ENCODE results near the gene CYB5D1. TPM values are rescaled to one million over a fixed set of nuclear protein-coding genes. Genes with fewer than 3 reads are reported as not detected.

The CYB5D1 gene
- total RNA-seq, 1 donor from 2014 or later = 14.0 TPM

- Mint-ChIP-seq H3K27ac (peak overlapping the region; percentile 91), H3K27me3 (no peaks in the 10 kb centered on the region), H3K4me3 (peak overlapping the region; percentile 77)
These were observed 27.0 kb downstream of the CYB5D1 start for GRCh38 chr17:7884581-7885366.

GRCh38 chr17:7885367-7886226 is 27.8 kb downstream of the CYB5D1 start:
- Mint-ChIP-seq H3K4me3 (peak overlapping the region; percentile 54), H3K4me1 (peaks cover 8% of the 10 kb centered on the region), H3K27ac (peak overlapping the region; percentile 63), H3K27me3 (no peaks in the 10 kb centered on the region), H3K9me3 (no peaks in the 10 kb centered on the region), H3K36me3 (ENCODE audit: low read depth) (peaks cover 15% of the 10 kb centered on the region)
- peak; percentile 85 for DNase-seq
- intact Hi-C loops (cut with micrococcal nuclease) = loop anchor here (5.0 kb wide), 2 partner anchors 47 to 198 kb away; partner anchors contain the start of genes CNTROB, TP53, TRAPPC1 and WRAP53

More at GRCh38 chr17:7884581-7885366, 27.0 kb downstream of the CYB5D1 start:
- H3K36me3 Mint-ChIP-seq (ENCODE audit: low read depth) = peaks cover 8% of the 10 kb centered on the region
- intact Hi-C loops (cut with micrococcal nuclease) = loop anchor here (5.0 kb wide), 2 partner anchors 48 to 197 kb away; partner anchors contain the start of genes CNTROB, TP53, TRAPPC1 and WRAP53
- H3K4me1 Mint-ChIP-seq = peaks cover 5% of the 10 kb centered on the region
- no peaks in the 10 kb centered on the region for H3K9me3 Mint-ChIP-seq
- DNase-seq = peak; percentile 80

- Mint-ChIP-seq H3K27ac (no peak overlapping the region), H3K4me3 (no peak overlapping the region), H3K4me1 (peaks cover 8% of the 10 kb centered on the region), H3K9me3 (no peaks in the 10 kb centered on the region), H3K27me3 (no peaks in the 10 kb centered on the region), H3K36me3 (ENCODE audit: low read depth) (peaks cover 22% of the 10 kb centered on the region)
- intact Hi-C loops (cut with micrococcal nuclease) = loop anchor here (1.0 to 5.0 kb wide), 5 partner anchors 29 to 199 kb away; partner anchors contain the start of genes CNTROB, NAA38, TP53 and TRAPPC1
- DNase-seq = peak; percentile 87
These were observed 28.6 kb downstream of the CYB5D1 start for GRCh38 chr17:7886227-7887037.

DNA sequence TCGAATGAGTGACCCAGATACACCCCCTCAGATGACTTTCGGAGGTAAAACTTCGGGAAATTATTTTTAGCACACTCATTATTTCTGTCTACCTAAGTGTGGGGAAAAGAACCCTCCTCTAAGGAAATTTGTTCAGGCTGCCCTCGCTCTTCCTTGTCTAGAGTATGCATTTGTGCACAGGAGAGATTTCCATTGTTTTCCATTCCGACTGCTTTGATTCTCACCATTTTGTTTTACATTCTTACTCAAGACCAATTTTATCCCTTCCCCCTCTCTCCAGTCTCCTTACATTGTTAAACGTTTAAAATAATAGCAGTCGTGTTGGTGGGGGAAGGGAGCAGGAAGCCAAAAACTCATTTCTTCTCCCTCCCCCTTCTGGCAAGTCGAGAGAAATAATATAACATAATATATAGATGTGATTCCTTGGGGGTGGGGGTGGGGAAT is 29.3 kb downstream of the CYB5D1 start:
- Mint-ChIP-seq H3K4me3 (no peak overlapping the region), H3K4me1 (peaks cover 8% of the 10 kb centered on the region), H3K36me3 (ENCODE audit: low read depth) (peaks cover 26% of the 10 kb centered on the region), H3K27me3 (no peaks in the 10 kb centered on the region), H3K27ac (no peak overlapping the region), H3K9me3 (no peaks in the 10 kb centered on the region)
- intact Hi-C loops (cut with micrococcal nuclease) = loop anchor here (1.0 to 5.0 kb wide), 5 partner anchors 28 to 200 kb away; partner anchors contain the start of genes CNTROB, NAA38, TP53 and TRAPPC1
- no peak for DNase-seq

- intact Hi-C loops (cut with micrococcal nuclease) = loop anchor here (1.0 to 5.0 kb wide), 5 partner anchors 28 to 200 kb away; partner anchors contain the start of genes CNTROB, NAA38, TP53 and TRAPPC1
These were observed 29.8 kb downstream of the CYB5D1 start for GRCh38 chr17:7887482-7888183.

DNA sequence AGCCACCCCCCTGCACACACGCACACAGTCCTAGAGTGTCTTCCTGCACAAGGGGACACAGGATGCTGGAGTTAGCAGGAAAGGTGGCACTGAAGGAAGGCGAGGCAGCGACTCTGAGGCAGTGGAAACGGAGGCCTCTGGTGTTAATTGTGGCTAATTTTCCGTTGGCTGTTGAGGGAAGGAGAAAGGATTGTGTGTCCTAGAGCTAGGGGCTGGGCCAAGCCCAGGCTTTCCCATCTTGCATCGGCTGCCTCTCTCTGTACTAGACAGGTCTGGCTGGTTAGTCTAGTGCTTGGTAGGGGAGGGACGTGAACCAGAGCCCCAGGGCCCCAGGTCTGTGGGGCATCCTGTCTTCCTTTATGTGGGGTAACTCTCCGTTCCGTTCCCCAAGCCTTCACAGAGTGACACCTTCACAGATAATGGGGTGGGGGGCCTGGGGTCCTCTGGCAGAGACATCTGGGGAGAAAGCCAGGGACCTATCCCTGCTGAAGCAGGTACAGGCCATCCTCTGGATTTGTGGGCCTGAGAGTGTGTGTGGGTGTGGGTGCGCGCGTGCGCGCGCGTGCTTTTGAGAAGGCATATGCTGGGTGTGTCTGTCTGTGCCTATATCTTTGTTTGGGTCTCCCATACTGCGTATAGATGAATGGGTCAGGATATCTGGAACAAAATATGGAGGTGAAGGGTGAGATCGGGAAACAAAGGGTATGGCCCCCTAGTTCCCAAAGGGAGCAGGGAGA is 30.5 kb downstream of the CYB5D1 start, which contains the start of gene CHD3:
TSS of gene CHD3 (plus strand) at position 606 of the 737 bp plus-strand sequence. CDS start 212 bp downstream, outside the sequence.
- Mint-ChIP-seq H3K9me3 (no peaks in the 10 kb centered on the region), H3K27ac (peak within 1 kb of the TSS; percentile 47), H3K4me1 (peaks cover 9% of the 10 kb centered on the region), H3K4me3 (no peak within 1 kb of the TSS), H3K27me3 (no peaks in the 10 kb centered on the region), H3K36me3 (ENCODE audit: low read depth) (peaks cover 29% of the 10 kb centered on the region)
- intact Hi-C loops (cut with micrococcal nuclease) = loop anchor here (5.0 kb wide), 2 partner anchors 44 to 201 kb away; partner anchors contain the start of genes CNTROB, TP53, TRAPPC1 and WRAP53
- DNase-seq = peak; percentile 83

More at GRCh38 chr17:7887482-7888183, 29.8 kb downstream of the CYB5D1 start:
- Mint-ChIP-seq H3K27me3 (no peaks in the 10 kb centered on the region), H3K4me1 (peaks cover 9% of the 10 kb centered on the region), H3K4me3 (no peak overlapping the region), H3K27ac (no peak overlapping the region), H3K36me3 (ENCODE audit: low read depth) (peaks cover 28% of the 10 kb centered on the region), H3K9me3 (no peaks in the 10 kb centered on the region)
- DNase-seq = peak; percentile 95

DNA sequence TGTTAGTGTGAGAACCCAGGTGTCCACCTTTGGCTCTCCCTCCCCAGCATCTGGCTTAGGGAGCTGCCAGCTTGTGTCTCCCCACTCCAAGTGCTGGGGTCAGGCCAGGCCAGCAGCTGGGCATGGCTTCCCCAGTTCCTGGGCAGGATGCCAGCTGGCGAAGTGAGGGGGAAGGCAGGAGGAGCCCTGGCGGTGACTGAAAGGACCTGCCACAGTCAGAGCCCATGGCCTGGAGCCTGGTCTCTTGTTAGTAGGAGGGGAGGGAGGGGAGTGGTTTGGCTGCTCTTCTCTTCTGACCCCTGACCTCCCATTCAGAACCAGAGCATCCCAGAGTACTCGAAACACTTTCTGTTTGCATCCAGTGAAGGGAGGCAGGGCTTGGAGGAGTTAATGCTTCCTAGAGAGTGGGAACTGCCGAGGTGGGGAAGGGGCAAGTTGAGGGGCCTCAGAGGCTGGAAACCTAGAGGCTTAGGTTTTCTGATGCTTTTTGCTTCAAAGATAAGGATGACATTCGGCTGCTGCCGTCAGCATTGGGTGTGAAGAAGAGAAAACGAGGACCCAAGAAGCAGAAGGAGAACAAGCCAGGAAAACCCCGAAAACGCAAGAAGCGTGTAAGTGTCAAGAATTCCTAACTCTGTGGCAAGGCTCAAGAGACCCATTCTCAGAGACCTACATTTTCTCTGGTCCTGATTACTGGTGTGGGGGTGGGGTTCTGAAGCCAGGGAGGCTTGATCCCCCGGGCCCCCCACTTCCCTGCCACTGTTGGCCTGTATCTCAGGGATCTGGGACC is 31.6 kb downstream of the CYB5D1 start:
- DNase-seq = peak; percentile 67
- peak overlapping the region; percentile 47 for H3K27ac Mint-ChIP-seq
- intact Hi-C loops (cut with micrococcal nuclease) = loop anchor here (5.0 kb wide), 2 partner anchors 43 to 202 kb away; partner anchors contain the start of genes CNTROB, TP53, TRAPPC1 and WRAP53
- no peaks in the 10 kb centered on the region for H3K27me3 Mint-ChIP-seq
- peaks cover 38% of the 10 kb centered on the region for H3K36me3 Mint-ChIP-seq (ENCODE audit: low read depth)
- H3K4me3 Mint-ChIP-seq = no peak overlapping the region
- H3K4me1 Mint-ChIP-seq = peaks cover 9% of the 10 kb centered on the region
- no peaks in the 10 kb centered on the region for H3K9me3 Mint-ChIP-seq

- H3K27ac Mint-ChIP-seq = no peak overlapping the region
- H3K4me1 Mint-ChIP-seq = peaks cover 23% of the 10 kb centered on the region
- peaks cover 66% of the 10 kb centered on the region for H3K36me3 Mint-ChIP-seq (ENCODE audit: low read depth)
- H3K9me3 Mint-ChIP-seq = no peaks in the 10 kb centered on the region
- H3K4me3 Mint-ChIP-seq = no peak overlapping the region
- H3K27me3 Mint-ChIP-seq = no peaks in the 10 kb centered on the region
- no peak for DNase-seq
- intact Hi-C loops (cut with micrococcal nuclease) = no loop called here
These were observed 35.5 kb downstream of the CYB5D1 start for GRCh38 chr17:7893187-7893880.

DNA sequence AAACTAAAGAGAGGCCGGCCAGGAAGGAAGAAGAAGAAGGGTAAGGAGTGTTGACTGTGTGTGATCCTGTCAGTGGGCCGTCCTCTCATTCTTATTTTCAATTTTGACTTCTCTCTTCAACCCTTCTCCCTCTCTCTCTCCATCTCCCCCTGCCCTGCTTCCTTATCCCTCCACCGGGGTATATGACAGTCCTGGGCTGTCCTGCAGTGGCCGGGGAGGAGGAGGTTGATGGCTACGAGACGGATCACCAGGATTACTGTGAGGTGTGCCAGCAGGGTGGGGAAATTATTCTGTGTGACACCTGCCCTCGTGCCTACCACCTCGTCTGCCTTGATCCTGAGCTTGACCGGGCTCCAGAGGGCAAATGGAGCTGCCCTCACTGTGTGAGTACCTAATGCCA is 36.4 kb downstream of the CYB5D1 start:
- H3K27ac Mint-ChIP-seq = no peak overlapping the region
- no peak for DNase-seq
- H3K36me3 Mint-ChIP-seq (ENCODE audit: low read depth) = peaks cover 74% of the 10 kb centered on the region
- intact Hi-C loops (cut with micrococcal nuclease) = no loop called here
- H3K4me1 Mint-ChIP-seq = peaks cover 23% of the 10 kb centered on the region
- H3K4me3 Mint-ChIP-seq = no peak overlapping the region
- H3K27me3 Mint-ChIP-seq = no peaks in the 10 kb centered on the region
- no peaks in the 10 kb centered on the region for H3K9me3 Mint-ChIP-seq

GRCh38 chr17:7894866-7895265 is 37.1 kb downstream of the CYB5D1 start:
- H3K27me3 Mint-ChIP-seq = no peaks in the 10 kb centered on the region
- H3K27ac Mint-ChIP-seq = peak overlapping the region; percentile 6
- no peaks in the 10 kb centered on the region for H3K9me3 Mint-ChIP-seq
- DNase-seq = no peak
- no peak overlapping the region for H3K4me3 Mint-ChIP-seq
- intact Hi-C loops (cut with micrococcal nuclease) = no loop called here
- peaks cover 23% of the 10 kb centered on the region for H3K4me1 Mint-ChIP-seq
- peaks cover 77% of the 10 kb centered on the region for H3K36me3 Mint-ChIP-seq (ENCODE audit: low read depth)

DNA sequence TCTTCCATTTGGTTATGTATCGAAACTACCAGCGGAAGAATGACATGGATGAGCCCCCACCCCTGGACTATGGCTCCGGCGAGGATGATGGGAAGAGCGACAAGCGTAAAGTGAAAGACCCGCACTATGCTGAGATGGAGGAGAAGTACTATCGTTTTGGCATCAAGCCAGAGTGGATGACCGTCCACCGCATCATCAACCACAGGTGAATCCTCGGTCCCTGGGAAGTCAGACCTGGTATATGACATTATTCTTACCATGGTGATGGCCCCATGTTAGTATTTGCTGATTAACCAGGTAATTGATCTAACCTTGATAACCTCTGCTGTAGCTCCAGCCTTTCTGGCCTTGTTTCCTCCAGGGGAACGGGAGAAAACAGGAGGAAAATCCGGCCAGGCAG is 39.3 kb downstream of the CYB5D1 start:
- H3K9me3 Mint-ChIP-seq = no peaks in the 10 kb centered on the region
- DNase-seq = no peak
- peak overlapping the region; percentile 2 for H3K27ac Mint-ChIP-seq
- H3K36me3 Mint-ChIP-seq (ENCODE audit: low read depth) = peaks cover 78% of the 10 kb centered on the region
- no peaks in the 10 kb centered on the region for H3K27me3 Mint-ChIP-seq
- H3K4me3 Mint-ChIP-seq = no peak overlapping the region
- intact Hi-C loops (cut with micrococcal nuclease) = no loop called here
- H3K4me1 Mint-ChIP-seq = peaks cover 19% of the 10 kb centered on the region
